ENCODE data around the gene MRO. TPM values are rescaled to one million over a fixed set of nuclear protein-coding genes. Genes with fewer than 3 reads are reported as not detected.

The MRO gene
- total and polyA plus RNA-seq, 12 donors = 0.22 to 4.3 (median 1.6) TPM

DNA sequence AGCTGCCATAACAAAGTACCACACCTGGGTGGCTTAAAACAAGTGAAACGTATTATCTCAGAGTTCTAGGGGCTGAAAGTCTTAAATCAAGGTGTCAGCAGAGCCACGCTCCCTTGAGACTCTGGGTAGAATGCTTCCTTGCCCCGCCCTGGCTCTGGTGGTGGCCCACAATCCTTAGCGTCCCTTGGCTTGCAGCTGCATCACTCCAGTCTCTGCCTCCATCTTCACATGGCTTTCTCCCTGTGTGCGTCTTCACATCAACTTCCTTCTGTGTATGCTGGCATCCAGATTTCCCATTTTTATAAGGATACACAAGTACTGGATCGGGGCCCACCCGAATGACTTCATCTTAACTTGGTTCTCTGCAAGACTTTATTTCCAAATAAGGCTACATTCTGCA lies 62.5 kb downstream of the MRO start:
- intact Hi-C loops (cut with DNase I) = no loop called here
- no peak for ATAC-seq
- H3K27ac ChIP-seq = no peak overlapping the region
- no peaks in the 10 kb centered on the region for H3K36me3 ChIP-seq
- H3K4me1 ChIP-seq = no peaks in the 10 kb centered on the region
- WGBS, 2 donors = 84 to 89% methylated on average over 7 of the region's 7 CpGs
- H3K27me3 ChIP-seq = peaks cover 0 to 8% (median 0%) of the 10 kb centered on the region in 7 donors
- H3K4me3 ChIP-seq = no peak overlapping the region
- no peaks in the 10 kb centered on the region for H3K9me3 ChIP-seq
- DNase-seq = no peak
- TF ChIP-seq, protein P1, sequence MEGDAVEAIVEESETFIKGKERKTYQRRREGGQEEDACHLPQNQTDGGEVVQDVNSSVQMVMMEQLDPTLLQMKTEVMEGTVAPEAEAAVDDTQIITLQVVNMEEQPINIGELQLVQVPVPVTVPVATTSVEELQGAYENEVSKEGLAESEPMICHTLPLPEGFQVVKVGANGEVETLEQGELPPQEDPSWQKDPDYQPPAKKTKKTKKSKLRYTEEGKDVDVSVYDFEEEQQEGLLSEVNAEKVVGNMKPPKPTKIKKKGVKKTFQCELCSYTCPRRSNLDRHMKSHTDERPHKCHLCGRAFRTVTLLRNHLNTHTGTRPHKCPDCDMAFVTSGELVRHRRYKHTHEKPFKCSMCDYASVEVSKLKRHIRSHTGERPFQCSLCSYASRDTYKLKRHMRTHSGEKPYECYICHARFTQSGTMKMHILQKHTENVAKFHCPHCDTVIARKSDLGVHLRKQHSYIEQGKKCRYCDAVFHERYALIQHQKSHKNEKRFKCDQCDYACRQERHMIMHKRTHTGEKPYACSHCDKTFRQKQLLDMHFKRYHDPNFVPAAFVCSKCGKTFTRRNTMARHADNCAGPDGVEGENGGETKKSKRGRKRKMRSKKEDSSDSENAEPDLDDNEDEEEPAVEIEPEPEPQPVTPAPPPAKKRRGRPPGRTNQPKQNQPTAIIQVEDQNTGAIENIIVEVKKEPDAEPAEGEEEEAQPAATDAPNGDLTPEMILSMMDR (IDR thresholded peaks at IDR 0.05) = no peak

DNA sequence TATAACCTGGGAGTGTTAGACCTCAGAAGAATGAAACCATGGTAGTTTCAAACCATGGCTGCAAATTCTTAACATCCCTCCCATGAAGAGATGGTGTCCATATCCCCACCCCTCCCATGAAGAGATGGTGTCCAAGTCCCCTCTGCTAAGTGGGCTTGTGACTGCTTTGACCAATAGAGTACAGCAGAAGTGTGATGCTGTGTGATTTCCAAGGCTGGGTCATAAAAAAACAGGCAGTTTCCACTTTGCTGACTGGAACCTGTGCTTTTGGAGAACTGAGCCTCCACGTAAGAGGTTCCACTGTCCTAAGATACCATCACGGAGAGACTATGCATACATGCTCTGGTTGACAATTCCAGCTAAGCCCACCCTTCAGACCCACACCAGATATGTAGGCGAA lies 65.5 kb downstream of the MRO start:
- ATAC-seq (no peak), DNase-seq (no peak)
- H3K4me1 ChIP-seq = no peaks in the 10 kb centered on the region
- no peaks in the 10 kb centered on the region for H3K9me3 ChIP-seq
- H3K4me3 ChIP-seq = no peak overlapping the region
- TF ChIP-seq, protein P1 (IDR thresholded peaks at IDR 0.05) = no peak
- intact Hi-C loops (cut with DNase I) = no loop called here
- 87 to 94% methylated on average over 3 of the region's 3 CpGs for WGBS, 2 donors
- no peak overlapping the region for H3K27ac ChIP-seq
- H3K36me3 ChIP-seq = no peaks in the 10 kb centered on the region
- H3K27me3 ChIP-seq = peaks cover 0 to 17% (median 4%) of the 10 kb centered on the region in 7 donors

DNA sequence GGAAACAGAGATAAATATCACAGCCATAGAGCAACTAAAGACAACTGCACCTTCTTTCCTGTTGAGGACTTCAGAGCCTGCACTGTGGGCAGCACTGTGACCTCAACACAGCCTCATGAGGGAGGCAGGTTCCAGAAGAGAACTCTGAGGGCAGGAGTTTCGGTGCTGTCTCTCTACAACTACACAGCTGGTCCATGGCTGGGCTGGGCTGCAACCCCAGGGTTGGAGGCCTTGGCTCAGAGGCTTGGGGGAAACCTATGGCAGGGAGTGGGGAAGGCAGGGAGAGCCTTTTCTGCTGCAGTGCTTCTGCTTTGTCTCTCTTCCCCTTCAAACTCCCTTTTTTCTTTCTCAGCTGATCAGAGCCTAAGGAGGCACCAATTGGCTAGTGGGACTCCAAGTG lies 66.5 kb downstream of the MRO start:
- Histone ChIP-seq H3K36me3 (no peaks in the 10 kb centered on the region), H3K4me3 (no peak overlapping the region), H3K4me1 (no peaks in the 10 kb centered on the region), H3K27ac (no peak overlapping the region), H3K27me3 (peaks cover 0 to 17% (median 4%) of the 10 kb centered on the region in 7 donors), H3K9me3 (peaks cover 0 to 2% (median 0%) of the 10 kb centered on the region in 11 donors)
- DNase-seq = no peak
- no peak for ATAC-seq
- 60 to 76% methylated on average over 1 of the region's 1 CpG for WGBS, 2 donors
- TF ChIP-seq, protein P1 (IDR thresholded peaks at IDR 0.05) = no peak
- intact Hi-C loops (cut with DNase I) = no loop called here

DNA sequence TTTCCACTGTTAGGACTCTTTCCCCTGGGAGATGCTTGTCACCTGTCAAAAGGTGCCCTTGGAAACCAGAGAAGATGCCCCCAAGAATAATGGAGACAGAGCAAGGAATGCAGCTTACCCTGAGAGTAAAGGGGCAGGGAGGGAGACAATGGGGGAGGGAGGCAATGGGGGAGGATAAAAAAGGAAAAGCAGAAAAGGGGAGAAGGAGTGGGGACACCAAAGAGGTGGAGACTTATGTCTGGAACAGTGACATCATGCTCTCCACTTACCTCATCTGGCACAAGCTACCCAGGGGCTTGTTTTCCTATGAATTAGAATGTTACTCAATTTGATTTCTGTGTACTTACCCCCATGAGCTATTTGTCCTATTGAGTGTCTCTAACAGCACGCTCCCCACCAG lies 67.9 kb downstream of the MRO start:
- no peaks in the 10 kb centered on the region for H3K4me1 ChIP-seq
- H3K4me3 ChIP-seq = no peak overlapping the region
- intact Hi-C loops (cut with DNase I) = no loop called here
- H3K27ac ChIP-seq = no peak overlapping the region
- TF ChIP-seq, protein P1 (IDR thresholded peaks at IDR 0.05) = no peak
- H3K9me3 ChIP-seq = peaks cover 0 to 9% (median 0%) of the 10 kb centered on the region in 11 donors
- ATAC-seq = no peak
- no peaks in the 10 kb centered on the region for H3K36me3 ChIP-seq
- WGBS, 2 donors = 70 to 83% methylated on average over 1 of the region's 1 CpG
- peaks cover 0 to 17% (median 4%) of the 10 kb centered on the region in 7 donors for H3K27me3 ChIP-seq
- DNase-seq = no peak

All from heart right ventricle (tissue), 16 donors.